Nephron (organoid): ENCODE measurements around the gene DUXA.
"Not testable (repeated sequence)": the region's sequence is repeated elsewhere in the genome, so short reads cannot be mapped to it uniquely, and the experiment has no call there.

ENCODE experiments used
- H3K27ac Mint-ChIP-seq, 3 experiments: 2 replicates each; pipeline ENCODE4 v1.8.0; 2020; ENCODE audit warnings: mixed read lengths in 3 of 3, mild to moderate bottlenecking in 2 of 3, moderate library complexity in 1 of 3
- H3K27me3 Mint-ChIP-seq: 2 replicates; pipeline ENCODE4 v1.8.0; 2021; ENCODE audit warnings: low read depth, mild to moderate bottlenecking, moderate library complexity, mixed read lengths
- H3K36me3 Mint-ChIP-seq: 2 replicates; pipeline ENCODE4 v1.8.0; 2020; ENCODE audit warnings: low read depth, mixed read lengths
- H3K4me1 Mint-ChIP-seq: 2 replicates; pipeline ENCODE4 v1.8.0; 2020; ENCODE audit warnings: mixed read lengths
- H3K4me3 Mint-ChIP-seq, 3 experiments: 2 replicates each; pipeline ENCODE4 v1.8.0; 2020; ENCODE audit warnings: mild to moderate bottlenecking in 3 of 3, mixed read lengths in 3 of 3, moderate library complexity in 2 of 3
- H3K9me3 Mint-ChIP-seq: 2 replicates; pipeline ENCODE4 v1.8.0; 2020; ENCODE audit warnings: mixed read lengths
- TF ChIP-seq, protein P1 (sequence below), 3 experiments: fragments of 200-600 bp; sonication (generic); IDR thresholded peaks; one replicate each; pipeline ENCODE4 v1.5.0; 2021; ENCODE audit warnings: antibody characterized with exemption in 3 of 3; ENCODE audit not compliant: unreplicated experiment in 3 of 3

Gene DUXA

DNA sequence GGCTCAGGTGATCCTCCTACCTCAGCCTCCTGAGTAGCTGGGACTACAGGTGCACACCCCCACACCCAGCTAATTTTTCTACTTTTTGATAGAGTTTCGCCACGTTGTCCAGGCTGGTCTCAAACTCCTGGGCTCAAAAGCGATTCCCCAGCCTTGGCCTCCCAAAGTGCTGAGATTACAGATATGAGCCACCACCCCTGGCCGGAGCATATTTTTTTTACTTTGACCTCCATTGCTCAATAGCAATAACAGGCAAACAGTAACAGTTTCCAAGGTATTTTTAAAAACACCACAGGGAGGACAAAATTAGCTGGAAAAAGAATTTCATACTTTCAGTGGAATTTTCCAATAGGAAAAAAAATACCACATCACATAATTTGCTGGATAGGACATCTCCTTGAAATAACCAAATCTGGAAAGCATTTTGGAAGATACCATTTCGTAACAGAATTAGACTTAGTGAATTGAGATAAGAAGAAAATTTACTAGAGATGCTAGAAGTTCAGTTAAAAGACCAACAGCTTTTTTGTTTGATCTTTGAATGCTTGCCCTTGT is 5.2 kb downstream of the DUXA start:
- H3K4me3 Mint-ChIP-seq: no peak overlapping the region
- H3K4me1 Mint-ChIP-seq: no peaks in the 10 kb centered on the region
- TF ChIP-seq, protein P1, sequence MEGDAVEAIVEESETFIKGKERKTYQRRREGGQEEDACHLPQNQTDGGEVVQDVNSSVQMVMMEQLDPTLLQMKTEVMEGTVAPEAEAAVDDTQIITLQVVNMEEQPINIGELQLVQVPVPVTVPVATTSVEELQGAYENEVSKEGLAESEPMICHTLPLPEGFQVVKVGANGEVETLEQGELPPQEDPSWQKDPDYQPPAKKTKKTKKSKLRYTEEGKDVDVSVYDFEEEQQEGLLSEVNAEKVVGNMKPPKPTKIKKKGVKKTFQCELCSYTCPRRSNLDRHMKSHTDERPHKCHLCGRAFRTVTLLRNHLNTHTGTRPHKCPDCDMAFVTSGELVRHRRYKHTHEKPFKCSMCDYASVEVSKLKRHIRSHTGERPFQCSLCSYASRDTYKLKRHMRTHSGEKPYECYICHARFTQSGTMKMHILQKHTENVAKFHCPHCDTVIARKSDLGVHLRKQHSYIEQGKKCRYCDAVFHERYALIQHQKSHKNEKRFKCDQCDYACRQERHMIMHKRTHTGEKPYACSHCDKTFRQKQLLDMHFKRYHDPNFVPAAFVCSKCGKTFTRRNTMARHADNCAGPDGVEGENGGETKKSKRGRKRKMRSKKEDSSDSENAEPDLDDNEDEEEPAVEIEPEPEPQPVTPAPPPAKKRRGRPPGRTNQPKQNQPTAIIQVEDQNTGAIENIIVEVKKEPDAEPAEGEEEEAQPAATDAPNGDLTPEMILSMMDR (IDR thresholded peaks at IDR 0.05; ENCODE audit: unreplicated experiment in 3 of 3): no peak
- peaks cover 2% of the 10 kb centered on the region for H3K36me3 Mint-ChIP-seq
- peaks cover 33% of the 10 kb centered on the region for H3K9me3 Mint-ChIP-seq
- H3K27ac Mint-ChIP-seq: no peak overlapping the region
- H3K27me3 Mint-ChIP-seq: no peaks in the 10 kb centered on the region

DNA sequence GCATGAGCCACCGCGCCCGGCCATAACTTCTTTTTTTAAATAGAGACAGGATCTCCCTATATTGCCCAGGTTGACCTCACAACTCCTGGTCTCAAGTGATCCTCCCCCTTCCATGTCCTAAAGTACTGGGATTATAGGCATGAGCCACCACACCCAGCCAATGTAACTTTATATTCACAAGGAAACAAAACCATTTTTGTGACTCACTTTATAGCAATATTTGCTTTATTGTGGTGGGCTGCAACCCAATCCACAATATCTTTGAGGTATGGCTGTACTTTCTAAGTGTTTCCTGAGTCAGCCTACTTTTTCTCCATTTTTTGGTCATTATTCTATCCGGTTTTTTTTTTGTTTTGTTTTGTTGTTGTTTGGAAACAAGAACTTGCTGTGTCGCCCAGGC is 14.4 kb downstream of the DUXA start:
- H3K4me3 Mint-ChIP-seq: no peak overlapping the region
- H3K9me3 Mint-ChIP-seq: peaks cover 37% of the 10 kb centered on the region
- H3K36me3 Mint-ChIP-seq: peaks cover 4% of the 10 kb centered on the region
- TF ChIP-seq, protein P1 (IDR thresholded peaks at IDR 0.05; ENCODE audit: unreplicated experiment in 3 of 3): no peak
- no peaks in the 10 kb centered on the region for H3K27me3 Mint-ChIP-seq
- H3K27ac Mint-ChIP-seq: no peak overlapping the region
- no peaks in the 10 kb centered on the region for H3K4me1 Mint-ChIP-seq

DNA sequence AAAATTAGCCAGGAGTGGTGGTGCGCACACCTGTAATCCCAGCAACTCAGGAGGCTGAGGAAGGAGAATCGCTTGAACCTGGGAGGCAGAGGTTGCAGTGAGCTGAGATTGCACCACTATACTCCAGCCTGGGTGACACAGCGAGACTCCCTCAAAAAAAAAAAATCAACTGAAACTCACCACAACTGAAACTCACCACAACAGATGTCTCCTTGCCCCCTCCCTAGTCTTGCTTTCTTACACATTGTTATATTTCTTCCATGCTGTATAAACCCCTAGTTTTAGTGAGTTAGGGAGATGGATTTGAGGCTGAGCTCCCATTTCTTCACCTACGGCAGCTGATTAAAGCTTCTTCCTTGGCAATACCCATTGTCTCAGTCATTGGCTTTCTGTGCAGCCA is 25.6 kb downstream of the DUXA start:
- TF ChIP-seq, protein P1 (IDR thresholded peaks at IDR 0.05; ENCODE audit: unreplicated experiment in 3 of 3): no peak

DNA sequence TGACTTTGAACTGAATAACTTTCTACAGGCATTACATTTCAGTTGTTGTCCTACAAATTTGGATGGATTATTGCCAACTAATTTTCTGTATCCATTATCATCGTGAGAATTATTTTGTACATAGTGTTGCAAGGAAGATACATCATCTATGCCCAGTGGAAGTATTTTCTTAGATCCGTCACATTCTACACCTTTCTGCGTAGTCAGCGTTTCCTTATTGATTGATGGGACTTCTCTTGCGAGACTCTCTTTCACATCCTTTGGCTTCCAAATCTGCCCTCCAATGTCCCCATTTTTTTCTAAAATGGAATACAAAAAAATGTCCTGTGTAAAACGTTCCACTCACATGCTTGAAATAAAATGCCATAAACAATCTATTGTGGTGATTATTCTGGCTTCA is 31.5 kb downstream of the DUXA start:
- TF ChIP-seq, protein P1 (IDR thresholded peaks at IDR 0.05; ENCODE audit: unreplicated experiment in 3 of 3): no peak
- H3K27me3 Mint-ChIP-seq: no peaks in the 10 kb centered on the region
- H3K9me3 Mint-ChIP-seq: peaks cover 45% of the 10 kb centered on the region
- no peaks in the 10 kb centered on the region for H3K36me3 Mint-ChIP-seq
- H3K4me1 Mint-ChIP-seq: no peaks in the 10 kb centered on the region
- H3K27ac Mint-ChIP-seq: no peak overlapping the region
- H3K4me3 Mint-ChIP-seq: no peak overlapping the region

More for the DNA sequence above, 25.6 kb downstream of the DUXA start:
- H3K36me3 Mint-ChIP-seq: peaks cover 3% of the 10 kb centered on the region
- H3K4me1 Mint-ChIP-seq: no peaks in the 10 kb centered on the region
- peaks cover 49% of the 10 kb centered on the region for H3K9me3 Mint-ChIP-seq
- no peak overlapping the region for H3K4me3 Mint-ChIP-seq
- H3K27ac Mint-ChIP-seq: no peak overlapping the region
- H3K27me3 Mint-ChIP-seq: no peaks in the 10 kb centered on the region

DNA sequence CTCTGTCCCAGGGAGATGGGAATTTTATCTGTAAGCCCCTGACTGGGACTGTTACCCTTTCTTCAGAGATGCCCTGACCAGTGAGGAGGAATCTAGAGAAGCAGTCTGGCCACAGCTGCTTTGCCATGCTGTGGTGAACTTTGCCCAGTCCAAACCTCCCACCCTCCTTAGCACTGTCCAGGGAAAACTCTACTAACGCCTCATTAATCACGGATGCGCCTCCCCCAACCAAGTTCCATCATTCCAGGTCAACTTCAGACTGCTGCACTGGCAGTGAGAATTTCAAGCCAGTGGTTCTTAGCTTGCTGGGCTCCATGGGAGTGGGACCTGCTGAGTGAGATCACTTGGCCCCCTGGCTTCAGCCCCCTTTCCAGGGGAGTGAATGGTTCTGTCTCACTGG is 39.9 kb downstream of the DUXA start:
- H3K9me3 Mint-ChIP-seq: peaks cover 55% of the 10 kb centered on the region
- not testable (repeated sequence) for H3K27me3 Mint-ChIP-seq, H3K4me1 Mint-ChIP-seq, H3K27ac Mint-ChIP-seq, H3K36me3 Mint-ChIP-seq, H3K4me3 Mint-ChIP-seq

DNA sequence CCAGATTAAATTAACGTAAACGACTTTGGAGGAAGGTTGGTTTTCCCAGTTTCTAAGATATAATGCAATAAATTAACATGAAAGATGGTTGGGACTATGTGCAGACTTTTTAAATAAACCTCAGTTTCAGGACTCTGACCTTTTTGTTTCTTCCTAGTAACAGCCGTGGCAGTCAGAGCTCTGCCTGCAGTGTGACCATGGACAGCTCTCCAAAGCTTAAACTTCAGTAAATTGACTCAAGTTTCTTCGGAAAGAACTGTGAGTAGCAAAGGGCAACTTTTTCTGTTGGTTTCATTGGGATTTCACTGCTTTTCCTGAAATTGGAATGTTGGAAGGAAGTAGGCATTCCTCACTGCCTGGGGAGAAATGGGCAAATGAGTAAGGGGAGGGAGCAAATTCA is 43.4 kb downstream of the DUXA start:
- H3K27me3 Mint-ChIP-seq: no peaks in the 10 kb centered on the region
- H3K4me1 Mint-ChIP-seq: no peaks in the 10 kb centered on the region
- TF ChIP-seq, protein P1 (IDR thresholded peaks at IDR 0.05; ENCODE audit: unreplicated experiment in 3 of 3): no peak
- H3K4me3 Mint-ChIP-seq: no peak overlapping the region
- H3K27ac Mint-ChIP-seq: no peak overlapping the region
- peaks cover 4% of the 10 kb centered on the region for H3K36me3 Mint-ChIP-seq
- H3K9me3 Mint-ChIP-seq: peaks cover 35% of the 10 kb centered on the region
